ENCODE measurements around the gene RIGI. TPM values are rescaled to one million over a fixed set of nuclear protein-coding genes. Genes with fewer than 3 reads are reported as not detected.

Gene RIGI
- total and polyA plus RNA-seq, 9 of the 15 experiments (the other 6 are each of a cell fraction or from before 2014, with no cell fraction given), result 0.27 to 1.1 (median 0.54) TPM

DNA sequence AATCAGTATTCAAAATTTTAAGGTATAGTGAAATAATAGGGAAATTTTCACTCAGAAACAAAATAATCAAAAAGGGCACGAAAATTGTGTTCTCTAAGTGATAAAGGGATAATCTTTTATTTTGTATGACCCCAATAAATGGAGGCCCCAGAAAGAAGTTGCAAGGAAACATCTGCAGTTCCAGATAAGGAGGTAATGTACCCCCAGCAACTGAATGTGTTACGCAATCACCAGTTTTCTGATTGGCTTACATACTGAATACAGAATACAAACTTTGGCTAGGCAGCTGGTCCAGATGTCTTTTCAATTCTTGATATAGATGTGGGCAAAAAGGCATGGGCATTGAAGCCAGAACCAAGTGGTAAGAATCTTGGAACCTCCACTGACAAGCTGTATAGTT is 28.1 kb upstream of the RIGI start (continued):
- TF ChIP-seq VEZF1 (CRISPR knock-in tag; IDR thresholded peaks at IDR 0.05) (peak; percentile 39; the same call in 1 of the 2 replicates), CSDE1 (IDR thresholded peaks at IDR 0.05) (no peak), NBN (IDR thresholded peaks at IDR 0.05; ENCODE audit: low read depth) (no peak), RHOXF2B (CRISPR knock-in tag; conservative IDR thresholded peaks at IDR 0.05) (no peak), POLR2B (IDR thresholded peaks at IDR 0.05; ENCODE audit: low read depth, partially characterized antibody) (no peak), CC2D1A (IDR thresholded peaks at IDR 0.05) (no peak), ARID1B (IDR thresholded peaks at IDR 0.05) (peak; percentile 92), ELF1 (tag; IDR thresholded peaks at IDR 0.05) (no peak), ZBTB33 (CRISPR knock-in tag; IDR thresholded peaks at IDR 0.05) (no peak), ZNF282 (CRISPR knock-in tag; IDR thresholded peaks at IDR 0.05) (no peak), BRD4 (IDR thresholded peaks at IDR 0.05) (no peak), ZNF668 (CRISPR knock-in tag; IDR thresholded peaks at IDR 0.05) (no peak), ZSCAN32 (CRISPR knock-in tag; IDR thresholded peaks at IDR 0.05) (no peak)
- TF ChIP-seq, protein P1, sequence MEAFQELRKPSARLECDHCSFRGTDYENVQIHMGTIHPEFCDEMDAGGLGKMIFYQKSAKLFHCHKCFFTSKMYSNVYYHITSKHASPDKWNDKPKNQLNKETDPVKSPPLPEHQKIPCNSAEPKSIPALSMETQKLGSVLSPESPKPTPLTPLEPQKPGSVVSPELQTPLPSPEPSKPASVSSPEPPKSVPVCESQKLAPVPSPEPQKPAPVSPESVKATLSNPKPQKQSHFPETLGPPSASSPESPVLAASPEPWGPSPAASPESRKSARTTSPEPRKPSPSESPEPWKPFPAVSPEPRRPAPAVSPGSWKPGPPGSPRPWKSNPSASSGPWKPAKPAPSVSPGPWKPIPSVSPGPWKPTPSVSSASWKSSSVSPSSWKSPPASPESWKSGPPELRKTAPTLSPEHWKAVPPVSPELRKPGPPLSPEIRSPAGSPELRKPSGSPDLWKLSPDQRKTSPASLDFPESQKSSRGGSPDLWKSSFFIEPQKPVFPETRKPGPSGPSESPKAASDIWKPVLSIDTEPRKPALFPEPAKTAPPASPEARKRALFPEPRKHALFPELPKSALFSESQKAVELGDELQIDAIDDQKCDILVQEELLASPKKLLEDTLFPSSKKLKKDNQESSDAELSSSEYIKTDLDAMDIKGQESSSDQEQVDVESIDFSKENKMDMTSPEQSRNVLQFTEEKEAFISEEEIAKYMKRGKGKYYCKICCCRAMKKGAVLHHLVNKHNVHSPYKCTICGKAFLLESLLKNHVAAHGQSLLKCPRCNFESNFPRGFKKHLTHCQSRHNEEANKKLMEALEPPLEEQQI (IDR thresholded peaks at IDR 0.05), result no peak
- TF ChIP-seq, protein P2, sequence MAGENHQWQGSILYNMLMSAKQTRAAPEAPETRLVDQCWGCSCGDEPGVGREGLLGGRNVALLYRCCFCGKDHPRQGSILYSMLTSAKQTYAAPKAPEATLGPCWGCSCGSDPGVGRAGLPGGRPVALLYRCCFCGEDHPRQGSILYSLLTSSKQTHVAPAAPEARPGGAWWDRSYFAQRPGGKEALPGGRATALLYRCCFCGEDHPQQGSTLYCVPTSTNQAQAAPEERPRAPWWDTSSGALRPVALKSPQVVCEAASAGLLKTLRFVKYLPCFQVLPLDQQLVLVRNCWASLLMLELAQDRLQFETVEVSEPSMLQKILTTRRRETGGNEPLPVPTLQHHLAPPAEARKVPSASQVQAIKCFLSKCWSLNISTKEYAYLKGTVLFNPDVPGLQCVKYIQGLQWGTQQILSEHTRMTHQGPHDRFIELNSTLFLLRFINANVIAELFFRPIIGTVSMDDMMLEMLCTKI (IDR thresholded peaks at IDR 0.05; ENCODE audit: partially characterized antibody), result no peak
- TF ChIP-seq, protein P3, sequence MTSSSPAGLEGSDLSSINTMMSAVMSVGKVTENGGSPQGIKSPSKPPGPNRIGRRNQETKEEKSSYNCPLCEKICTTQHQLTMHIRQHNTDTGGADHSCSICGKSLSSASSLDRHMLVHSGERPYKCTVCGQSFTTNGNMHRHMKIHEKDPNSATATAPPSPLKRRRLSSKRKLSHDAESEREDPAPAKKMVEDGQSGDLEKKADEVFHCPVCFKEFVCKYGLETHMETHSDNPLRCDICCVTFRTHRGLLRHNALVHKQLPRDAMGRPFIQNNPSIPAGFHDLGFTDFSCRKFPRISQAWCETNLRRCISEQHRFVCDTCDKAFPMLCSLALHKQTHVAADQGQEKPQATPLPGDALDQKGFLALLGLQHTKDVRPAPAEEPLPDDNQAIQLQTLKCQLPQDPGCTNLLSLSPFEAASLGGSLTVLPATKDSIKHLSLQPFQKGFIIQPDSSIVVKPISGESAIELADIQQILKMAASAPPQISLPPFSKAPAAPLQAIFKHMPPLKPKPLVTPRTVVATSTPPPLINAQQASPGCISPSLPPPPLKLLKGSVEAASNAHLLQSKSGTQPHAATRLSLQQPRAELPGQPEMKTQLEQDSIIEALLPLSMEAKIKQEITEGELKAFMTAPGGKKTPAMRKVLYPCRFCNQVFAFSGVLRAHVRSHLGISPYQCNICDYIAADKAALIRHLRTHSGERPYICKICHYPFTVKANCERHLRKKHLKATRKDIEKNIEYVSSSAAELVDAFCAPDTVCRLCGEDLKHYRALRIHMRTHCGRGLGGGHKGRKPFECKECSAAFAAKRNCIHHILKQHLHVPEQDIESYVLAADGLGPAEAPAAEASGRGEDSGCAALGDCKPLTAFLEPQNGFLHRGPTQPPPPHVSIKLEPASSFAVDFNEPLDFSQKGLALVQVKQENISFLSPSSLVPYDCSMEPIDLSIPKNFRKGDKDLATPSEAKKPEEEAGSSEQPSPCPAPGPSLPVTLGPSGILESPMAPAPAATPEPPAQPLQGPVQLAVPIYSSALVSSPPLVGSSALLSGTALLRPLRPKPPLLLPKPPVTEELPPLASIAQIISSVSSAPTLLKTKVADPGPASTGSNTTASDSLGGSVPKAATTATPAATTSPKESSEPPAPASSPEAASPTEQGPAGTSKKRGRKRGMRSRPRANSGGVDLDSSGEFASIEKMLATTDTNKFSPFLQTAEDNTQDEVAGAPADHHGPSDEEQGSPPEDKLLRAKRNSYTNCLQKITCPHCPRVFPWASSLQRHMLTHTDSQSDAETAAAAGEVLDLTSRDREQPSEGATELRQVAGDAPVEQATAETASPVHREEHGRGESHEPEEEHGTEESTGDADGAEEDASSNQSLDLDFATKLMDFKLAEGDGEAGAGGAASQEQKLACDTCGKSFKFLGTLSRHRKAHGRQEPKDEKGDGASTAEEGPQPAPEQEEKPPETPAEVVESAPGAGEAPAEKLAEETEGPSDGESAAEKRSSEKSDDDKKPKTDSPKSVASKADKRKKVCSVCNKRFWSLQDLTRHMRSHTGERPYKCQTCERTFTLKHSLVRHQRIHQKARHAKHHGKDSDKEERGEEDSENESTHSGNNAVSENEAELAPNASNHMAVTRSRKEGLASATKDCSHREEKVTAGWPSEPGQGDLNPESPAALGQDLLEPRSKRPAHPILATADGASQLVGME (CRISPR knock-in tag; IDR thresholded peaks at IDR 0.05), result no peak
